Frontal cortex (tissue), 4 donors: Measurements from ENCODE around the gene HTR3D. TPM values are rescaled to one million over a fixed set of nuclear protein-coding genes. Genes with fewer than 3 reads are reported as not detected.
"Not testable (repeated sequence)": the region's sequence is repeated elsewhere in the genome, so short reads cannot be mapped to it uniquely, and the experiment has no call there.

Source experiments
- DNase-seq, 2 donors: peaks; one replicate each; pipeline ENCODE4 v3.0.0; 2012; ENCODE audit warnings: low spot score in 2 of 2
- FAIRE-seq: peaks from 2 replicates; lab custom pipeline; 2012; peaks lifted over from hg19 to GRCh38; lab: Jason Lieb, UNC
- small RNA-seq: library from RNA; depleted of rRNA; stranded (forward); fragments of <200 nt; gene quantifications from one replicate; pipeline ENCODE3, GENCODE V24; 2014
- total RNA-seq: library from RNA; depleted of rRNA; stranded (reverse); fragments of >200 nt; gene quantifications from one replicate; pipeline ENCODE4 v1.2.3, GENCODE V29; 2014
- donor health status: control.
- donor health status: control.
- donor health status: control.

HTR3D gene
- total RNA-seq, 1 donor from 2014 or later, result not detected

DNA sequence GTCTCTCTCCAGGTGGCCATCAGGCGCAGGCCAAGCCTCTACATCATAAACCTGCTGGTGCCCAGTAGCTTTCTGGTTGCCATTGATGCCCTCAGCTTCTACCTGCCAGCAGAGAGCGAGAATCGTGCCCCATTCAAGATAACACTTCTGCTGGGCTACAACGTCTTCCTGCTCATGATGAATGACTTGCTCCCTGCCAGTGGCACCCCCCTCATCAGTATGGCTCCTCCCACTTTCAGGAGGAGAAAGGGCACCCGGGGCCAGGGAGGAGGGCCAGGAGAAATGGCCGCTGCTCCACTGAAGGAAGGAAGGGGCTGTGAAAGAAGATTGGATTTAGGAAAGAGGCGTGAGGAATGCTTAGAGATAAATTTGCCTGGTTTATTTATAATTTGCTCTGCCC lies 27.9 kb downstream of the HTR3D start:
- DNase-seq (no peak), FAIRE-seq (no peak)

DNA sequence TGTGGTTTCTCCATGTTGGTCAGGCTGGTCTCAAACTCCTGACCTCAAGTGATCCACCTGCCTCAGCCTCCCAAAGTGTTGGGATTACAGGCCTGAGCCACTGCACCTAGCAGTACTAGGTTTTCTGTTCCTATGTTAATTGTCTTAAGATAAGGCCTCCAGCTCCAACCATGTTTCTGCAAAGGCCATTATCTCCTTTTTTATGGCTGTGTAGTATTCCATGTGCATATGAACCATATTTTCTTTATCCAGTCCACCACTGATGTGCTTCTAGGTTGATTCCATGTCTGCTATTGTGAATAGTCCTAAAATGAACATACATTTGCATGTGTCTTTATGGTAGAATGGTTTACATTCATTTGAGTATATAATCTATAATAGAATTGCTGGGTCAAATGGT lies 31.1 kb downstream of the HTR3D start:
- no peak for DNase-seq
- no peak for FAIRE-seq

DNA sequence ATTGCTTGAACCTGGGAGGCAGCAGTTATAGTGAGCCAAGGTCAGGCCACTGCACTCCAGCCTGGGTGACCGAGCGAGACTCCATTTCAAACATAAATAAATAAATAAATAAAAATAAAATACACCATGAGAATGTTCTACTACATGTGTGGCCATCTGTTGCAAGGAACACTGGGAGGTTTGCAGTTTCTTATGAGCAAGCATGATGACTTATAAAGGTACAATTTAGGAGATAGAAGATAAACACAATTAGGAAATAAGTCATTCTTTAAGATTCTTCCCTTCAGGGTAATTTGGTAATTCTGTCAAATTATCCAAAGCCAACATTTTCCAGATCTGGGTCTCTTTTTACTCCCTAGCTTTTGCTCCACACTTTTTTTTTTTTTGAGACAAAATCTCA lies 34.7 kb downstream of the HTR3D start:
- DNase-seq (no peak), FAIRE-seq (no peak)

DNA sequence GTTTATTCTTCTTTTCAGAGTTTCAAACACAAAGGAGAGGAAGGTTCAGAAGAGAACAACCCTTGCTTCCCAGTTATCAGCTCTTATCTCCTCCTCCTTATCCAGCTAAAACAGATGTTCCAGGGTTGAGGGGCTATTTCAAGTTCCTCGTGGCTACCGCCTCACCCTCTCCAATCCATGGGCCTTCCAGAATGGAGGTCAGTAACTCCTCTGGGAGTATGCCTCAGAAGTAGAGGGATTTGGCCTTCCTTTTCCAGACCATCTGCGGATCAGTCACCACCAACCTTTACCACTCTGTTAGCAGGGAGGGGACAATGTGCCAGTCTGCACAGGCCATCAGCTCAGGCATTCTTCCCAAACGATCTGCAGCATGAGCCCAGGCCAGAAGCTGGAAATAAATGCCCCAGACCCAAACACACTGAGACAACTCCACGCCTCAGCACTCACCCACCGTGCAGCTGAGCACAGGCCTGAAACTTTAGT lies 36.1 kb downstream of the HTR3D start:
- FAIRE-seq (no peak), DNase-seq (no peak)

DNA sequence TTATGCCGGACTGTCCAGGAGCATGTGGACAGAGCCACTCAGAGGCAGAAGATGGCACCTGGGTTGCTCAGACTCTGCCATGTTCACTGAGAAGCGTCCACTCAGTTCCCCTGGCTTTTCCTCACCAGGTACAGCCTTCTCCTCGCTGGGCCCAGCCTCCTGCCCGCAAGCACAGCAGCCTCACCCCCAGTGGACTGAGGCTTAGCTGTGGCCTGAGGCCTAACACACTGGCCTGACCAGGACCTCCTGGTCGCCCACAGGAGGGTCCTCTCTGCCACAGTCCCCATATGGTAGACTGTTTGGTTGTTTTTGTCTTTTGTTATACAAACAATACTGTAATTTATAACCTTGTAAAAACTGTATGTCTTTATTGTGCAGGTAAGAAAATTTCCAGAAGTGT lies 36.8 kb downstream of the HTR3D start:
- no peak for FAIRE-seq
- no peak for DNase-seq

DNA sequence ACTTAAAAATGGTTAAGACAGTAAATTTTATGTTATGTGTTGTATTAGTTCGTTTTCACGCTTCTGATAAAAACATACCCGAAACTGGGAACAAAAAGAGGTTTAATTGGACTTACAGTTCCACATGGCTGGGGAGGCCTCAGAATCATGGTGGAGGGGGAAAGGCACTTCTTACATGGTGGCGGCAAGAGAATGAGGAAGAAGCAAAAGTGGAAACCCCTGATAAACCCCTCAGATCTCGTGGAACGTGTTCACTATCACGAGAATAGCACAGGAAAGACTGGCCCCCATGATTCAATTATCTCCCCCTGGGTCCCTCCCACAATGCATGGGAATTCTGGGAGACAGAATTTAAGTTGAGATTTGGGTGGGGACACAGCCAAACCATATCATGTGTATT lies 39.6 kb downstream of the HTR3D start:
- FAIRE-seq, DNase-seq: not testable (repeated sequence)

DNA sequence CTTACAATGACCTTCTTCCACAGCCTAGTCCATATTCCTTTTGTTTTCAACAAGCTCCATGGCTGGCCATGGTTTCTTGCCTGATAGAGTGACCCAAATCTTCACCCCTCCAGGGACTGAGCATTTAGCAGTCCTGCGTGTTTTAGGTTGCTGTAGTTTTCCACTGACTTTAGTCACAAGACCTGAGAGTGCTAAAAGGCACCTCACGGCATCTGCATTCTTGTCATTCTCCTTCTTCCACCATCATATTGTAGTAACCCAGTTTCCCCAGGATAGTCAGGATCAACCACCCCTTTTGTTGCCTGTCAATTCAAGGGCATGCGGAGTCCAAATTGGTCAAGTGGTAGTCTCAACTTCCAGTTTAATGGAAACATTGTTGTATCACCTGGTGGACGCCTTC lies 42.1 kb downstream of the HTR3D start:
- FAIRE-seq (no peak), DNase-seq (no peak)

DNA sequence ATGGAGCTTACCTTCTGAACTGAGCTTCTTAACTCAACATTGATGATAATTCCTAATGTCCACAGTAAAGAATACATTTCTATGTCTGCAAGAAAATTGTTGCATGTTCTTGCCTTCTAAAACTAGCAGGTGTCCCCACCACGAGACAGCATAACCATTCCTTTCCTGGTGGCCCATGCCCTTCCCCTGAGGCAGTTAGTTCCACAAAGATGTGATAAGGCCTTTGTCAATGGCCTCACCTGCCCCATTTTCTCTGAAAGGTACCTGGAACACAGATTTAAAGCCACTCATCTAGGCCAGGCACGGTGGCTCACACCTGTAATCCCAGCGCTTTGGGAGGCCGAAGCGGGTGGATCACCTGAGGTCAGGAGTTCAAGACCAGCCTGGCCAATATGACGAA lies 44.4 kb downstream of the HTR3D start:
- DNase-seq (no peak), FAIRE-seq (no peak)

DNA sequence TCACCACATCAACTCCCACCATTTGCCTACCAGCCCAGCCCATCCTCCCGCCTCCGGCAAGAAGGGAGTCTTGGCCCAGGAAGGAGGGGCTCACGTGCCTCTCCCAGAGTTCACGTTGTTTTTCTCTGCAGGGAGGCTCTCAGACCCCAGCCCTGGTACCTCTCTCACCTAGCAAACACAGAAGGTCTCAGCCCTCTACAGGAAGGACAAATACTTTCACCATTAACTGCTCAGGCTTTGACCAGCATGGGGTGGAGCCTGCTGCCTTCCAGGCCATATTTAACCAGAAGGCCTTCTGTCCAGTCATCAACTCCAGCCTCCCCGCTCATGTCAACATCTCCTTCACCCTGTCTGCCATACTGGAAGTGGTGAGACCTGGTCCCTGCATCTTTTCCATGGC lies 46.3 kb downstream of the HTR3D start:
- no peak for FAIRE-seq
- DNase-seq, result no peak

DNA sequence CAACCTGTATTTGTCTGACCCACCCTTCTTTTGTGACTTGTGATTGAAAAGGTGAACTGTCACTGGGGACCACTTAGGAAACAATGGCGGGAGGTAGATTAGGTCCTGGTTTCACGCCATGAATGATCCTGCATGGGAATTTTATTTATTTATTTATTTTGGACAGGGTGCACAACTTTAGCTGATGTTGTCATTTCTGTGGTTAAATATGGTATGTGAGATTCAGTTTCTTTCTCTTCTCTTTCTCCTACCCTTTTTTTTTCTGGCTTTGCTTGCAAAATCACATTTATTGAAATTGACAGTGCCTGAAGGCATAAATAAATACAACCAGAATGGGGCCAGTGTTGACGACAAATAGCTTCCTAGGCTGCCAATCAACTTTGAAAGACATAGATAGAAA lies 47.3 kb downstream of the HTR3D start:
- DNase-seq (no peak), FAIRE-seq (no peak)

DNA sequence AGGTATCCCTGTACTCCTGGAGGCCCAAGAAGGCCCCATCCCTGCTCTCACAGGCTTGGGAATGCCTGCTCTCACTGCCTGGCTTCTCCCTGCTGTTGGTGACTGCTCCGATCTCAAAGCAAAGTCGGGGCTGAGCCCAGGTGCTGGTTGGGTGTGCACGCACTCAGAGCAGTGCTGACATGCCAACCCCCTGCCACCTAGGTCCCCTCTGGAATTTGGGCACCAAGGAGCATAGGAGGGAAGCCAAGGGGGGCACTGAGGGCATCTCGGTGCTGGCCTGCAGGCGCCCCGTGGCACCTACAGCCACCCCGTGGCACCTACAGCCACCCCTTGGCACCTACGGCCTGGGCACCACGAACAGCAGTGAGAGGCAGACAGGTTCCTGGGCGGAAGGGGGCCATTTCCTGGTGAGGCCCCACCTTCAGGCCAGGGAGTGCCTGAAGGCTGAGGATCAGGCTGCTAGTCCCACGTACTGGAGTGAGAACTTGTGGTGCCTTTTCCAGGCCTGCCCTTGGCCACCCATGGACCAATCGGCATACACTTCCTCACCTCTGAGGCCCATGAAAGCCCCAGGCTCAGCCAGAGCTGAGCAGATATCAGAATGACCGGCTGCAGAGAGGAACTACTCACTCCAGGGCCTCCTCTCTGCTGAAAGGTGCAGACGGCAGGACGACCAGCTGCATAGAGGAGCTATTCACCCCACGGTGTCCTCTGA lies 49.7 kb downstream of the HTR3D start:
- DNase-seq (no peak), FAIRE-seq (no peak)

DNA sequence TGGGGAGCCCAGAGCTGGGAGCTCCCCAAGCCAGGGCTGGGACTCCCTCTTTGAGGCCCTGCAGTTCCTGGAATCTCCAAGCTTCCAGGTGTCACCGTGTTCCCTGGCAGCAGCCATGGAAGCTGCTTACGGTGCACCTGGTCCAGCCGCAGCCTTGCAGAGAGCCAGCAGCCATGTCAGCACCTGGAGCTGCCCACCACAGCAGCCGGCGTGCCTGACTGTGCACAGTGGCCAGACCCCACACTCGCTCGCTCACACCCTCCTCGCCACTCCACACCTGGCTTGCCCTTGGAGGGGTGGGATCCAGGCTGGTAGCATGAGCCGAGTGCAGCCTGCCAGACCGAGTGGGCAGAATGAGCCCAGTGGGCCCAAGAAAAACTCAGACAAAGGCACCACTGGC lies 50.5 kb downstream of the HTR3D start:
- DNase-seq (no peak), FAIRE-seq (no peak)

DNA sequence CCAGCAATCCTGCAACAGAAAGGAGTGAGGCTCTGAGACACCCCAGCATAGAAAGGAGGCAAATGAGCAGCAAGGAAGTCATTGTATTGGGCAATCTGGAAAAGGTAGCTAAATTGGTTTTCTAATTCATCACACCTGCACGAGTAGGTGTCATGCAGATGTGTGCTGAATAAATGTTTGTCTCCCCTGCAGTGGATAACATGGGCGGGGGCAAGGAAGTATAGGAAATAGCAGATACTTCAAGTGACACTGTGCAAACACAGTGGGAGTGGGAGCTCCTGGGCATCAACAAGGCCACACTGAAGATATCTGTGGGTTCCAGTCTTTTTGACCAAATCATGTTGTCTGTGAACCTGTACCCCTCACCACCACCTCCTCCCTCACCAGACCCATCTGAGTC lies 50.9 kb downstream of the HTR3D start:
- FAIRE-seq (no peak), DNase-seq (no peak)

DNA sequence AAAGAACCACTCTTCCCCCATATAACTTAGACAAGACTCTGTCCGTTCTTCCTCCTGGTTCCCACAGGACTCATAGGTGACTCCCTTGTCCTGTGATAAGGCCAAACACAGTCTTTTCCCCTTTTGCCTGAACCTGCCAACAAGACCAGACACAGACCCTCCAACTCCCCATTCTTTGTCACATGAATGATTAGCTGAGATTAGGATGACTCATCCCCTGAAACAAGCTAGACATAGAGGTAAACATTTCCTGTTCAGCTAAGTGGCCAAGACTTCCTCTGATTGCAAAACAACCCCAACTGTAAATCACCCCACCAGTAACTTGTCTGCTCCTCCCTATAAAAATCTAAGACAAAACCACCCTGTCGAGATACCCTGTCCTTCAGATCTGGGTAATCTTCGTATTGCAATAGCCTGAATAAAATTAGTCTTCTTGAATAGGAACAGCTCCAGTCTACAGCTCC lies 53.9 kb downstream of the HTR3D start:
- DNase-seq (no peak), FAIRE-seq (no peak)

Small RNA genes within 50 kb of the gene (small RNA-seq; reads per million reads assigned to genes)
- not detected for gene RF00019

Other genes with a start within 250 kb of the HTR3D start
- gene MAP6D1, start 206.2 kb upstream of the HTR3D start, total RNA-seq, result 3.3 TPM
- gene PARL, start 146.9 kb upstream of the HTR3D start, total RNA-seq, result 19.6 TPM
- gene ABCC5, start 13.9 kb upstream of the HTR3D start, total RNA-seq, result 37.9 TPM
- not detected for gene HTR3C, start 21.3 kb downstream of the HTR3D start, total RNA-seq
- not detected for gene HTR3E, start 65.3 kb downstream of the HTR3D start, total RNA-seq
- gene EIF2B5, start 103.6 kb downstream of the HTR3D start, total RNA-seq, result 42.8 TPM
- 34.6 TPM for gene DVL3, start 123.6 kb downstream of the HTR3D start, total RNA-seq
- gene AP2M1, start 143.1 kb downstream of the HTR3D start, total RNA-seq, result 344 TPM
- 47.3 TPM for gene ABCF3, start 154.5 kb downstream of the HTR3D start, total RNA-seq
- gene VWA5B2, start 197.8 kb downstream of the HTR3D start, total RNA-seq, result 0.41 TPM
- 11.0 TPM for gene ALG3, start 217.2 kb downstream of the HTR3D start, total RNA-seq
- 0.82 TPM for gene EEF1AKMT4, start 217.9 kb downstream of the HTR3D start, total RNA-seq
- 4.5 TPM for gene CAMK2N2, start 229.8 kb downstream of the HTR3D start, total RNA-seq
- 3.7 TPM for gene ECE2, start 244.3 kb downstream of the HTR3D start, total RNA-seq